NCI-H226 (cell line): ENCODE results near the gene CREB3L2.

Source experiments
- DNase-seq: peaks from one replicate; pipeline ENCODE4 v3.0.0-alpha.2; 2015

CREB3L2 gene

DNA sequence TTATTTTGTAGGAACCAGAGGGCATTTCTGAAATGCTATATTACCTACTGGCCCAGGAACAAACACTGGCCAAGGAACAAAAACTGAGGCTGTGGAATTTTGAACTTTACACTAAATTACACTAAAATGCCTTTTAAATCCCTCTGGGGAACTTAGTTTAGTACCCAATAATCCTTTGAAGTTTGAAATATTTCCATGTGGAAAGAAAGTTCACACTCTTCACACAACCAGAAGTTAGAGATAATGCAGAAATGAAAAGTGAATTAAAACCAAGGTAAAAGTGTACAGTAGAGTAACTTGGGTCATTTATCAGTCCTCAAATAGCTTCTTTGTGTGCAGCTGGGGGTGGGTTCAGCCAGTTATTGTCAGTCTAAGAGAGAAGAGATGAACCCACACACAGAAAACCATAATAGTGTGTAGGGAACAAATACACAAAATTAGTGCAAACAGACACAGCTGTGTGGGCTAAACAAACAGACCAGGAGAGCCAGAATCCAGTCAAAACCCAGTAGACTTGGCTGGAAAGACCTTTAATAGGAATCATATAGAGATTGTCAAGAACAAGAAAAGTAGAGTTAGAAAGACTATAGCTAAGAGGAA, 108.6 kb downstream of the CREB3L2 start:
- no peak for DNase-seq

DNA sequence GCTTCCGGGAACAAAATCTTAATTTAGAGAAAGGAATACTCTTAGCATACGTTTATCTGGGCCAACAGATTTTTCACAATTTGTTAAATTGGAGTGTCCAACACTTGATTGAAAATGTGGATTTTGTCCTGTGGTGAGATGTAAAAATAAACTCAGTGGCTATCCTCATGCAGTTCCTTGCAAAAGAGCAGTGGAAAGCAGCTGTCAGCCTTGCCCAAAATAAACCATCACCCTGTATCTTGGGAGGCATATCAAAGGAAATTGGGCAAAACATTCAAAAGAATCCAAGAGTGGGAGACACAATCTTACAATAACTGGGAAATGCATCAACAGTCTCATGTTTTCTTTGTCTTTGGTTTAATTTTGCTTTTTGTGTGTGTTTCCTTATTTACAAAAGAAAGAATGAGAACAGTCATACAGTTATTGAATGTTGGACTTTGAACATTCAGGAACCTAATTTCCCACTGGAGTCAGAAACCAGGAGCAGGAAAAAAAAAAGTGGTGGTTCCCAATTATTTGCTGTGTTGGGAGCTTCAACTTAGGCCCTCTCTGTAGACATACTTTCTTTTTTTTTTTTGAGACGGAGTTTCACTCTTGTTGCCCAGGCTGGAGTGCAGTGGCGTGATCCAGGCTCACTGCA, 110.8 kb downstream of the CREB3L2 start:
- no peak for DNase-seq

- no peak for DNase-seq
Observed at GRCh38 chr7:137890449-137890921, 111.4 kb downstream of the CREB3L2 start.

- no peak for DNase-seq
Observed at GRCh38 chr7:137888241-137888640, 113.6 kb downstream of the CREB3L2 start.

- no peak for DNase-seq
Observed at GRCh38 chr7:137886746-137887145, 115.1 kb downstream of the CREB3L2 start.

- DNase-seq = no peak
Observed at GRCh38 chr7:137886281-137886680, 115.6 kb downstream of the CREB3L2 start.

DNA sequence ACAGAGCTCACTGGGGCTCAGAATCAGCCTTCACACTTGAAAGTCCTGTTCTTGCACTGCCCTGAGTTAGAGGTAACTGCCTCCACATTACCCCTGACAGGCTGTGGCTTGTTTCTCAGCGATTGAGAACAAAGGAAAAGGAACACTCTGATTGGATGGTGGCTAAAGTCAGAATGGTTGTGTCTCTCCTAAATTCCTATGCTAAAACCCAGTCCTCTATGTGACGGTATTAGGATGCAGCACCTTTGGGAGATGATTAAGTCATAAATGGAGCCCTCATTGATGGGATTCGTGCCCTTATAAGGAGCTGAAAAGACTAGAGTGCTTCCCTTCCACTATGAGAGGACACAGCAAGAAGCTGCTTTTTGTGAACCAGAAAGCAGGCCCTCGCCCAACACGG, 116.2 kb downstream of the CREB3L2 start:
- DNase-seq = no peak

- peak; percentile 20 for DNase-seq
Observed at GRCh38 chr7:137882806-137883205, 119.1 kb downstream of the CREB3L2 start.

- peak; percentile 100 for DNase-seq
Observed at GRCh38 chr7:137882261-137882668, 119.6 kb downstream of the CREB3L2 start.

DNA sequence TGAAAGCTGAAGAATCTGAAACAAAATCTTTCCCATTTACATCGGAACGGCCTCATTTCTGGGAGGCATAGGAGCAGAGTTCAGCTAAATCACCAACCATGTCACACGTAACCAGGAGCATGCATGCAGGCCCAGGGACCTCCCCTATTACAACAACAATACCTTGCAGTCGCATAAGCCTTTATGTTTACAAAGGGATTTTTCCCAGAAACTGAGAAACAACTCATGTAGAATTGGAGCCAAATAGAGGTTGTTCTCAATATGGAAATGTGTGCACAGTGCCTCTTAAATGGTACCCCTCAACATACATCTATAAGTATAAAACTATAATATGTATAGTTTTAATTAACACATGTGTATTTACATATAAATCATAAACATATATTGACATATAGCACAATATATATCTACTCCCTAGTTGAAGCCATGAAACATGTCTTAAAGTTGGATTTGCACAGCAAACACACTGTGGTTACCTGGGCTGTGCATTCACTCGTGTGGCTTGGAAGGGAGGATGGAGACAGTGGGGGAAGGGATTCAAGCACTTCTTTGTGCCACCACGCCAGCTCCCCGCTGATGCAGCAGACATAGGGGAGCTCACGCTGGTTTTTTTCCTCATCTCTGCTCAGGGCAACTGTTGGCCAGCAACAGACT, 120.2 kb downstream of the CREB3L2 start:
- DNase-seq = no peak

GRCh38 chr7:137880432-137880831, 121.5 kb downstream of the CREB3L2 start:
- DNase-seq = peak; percentile 23

DNA sequence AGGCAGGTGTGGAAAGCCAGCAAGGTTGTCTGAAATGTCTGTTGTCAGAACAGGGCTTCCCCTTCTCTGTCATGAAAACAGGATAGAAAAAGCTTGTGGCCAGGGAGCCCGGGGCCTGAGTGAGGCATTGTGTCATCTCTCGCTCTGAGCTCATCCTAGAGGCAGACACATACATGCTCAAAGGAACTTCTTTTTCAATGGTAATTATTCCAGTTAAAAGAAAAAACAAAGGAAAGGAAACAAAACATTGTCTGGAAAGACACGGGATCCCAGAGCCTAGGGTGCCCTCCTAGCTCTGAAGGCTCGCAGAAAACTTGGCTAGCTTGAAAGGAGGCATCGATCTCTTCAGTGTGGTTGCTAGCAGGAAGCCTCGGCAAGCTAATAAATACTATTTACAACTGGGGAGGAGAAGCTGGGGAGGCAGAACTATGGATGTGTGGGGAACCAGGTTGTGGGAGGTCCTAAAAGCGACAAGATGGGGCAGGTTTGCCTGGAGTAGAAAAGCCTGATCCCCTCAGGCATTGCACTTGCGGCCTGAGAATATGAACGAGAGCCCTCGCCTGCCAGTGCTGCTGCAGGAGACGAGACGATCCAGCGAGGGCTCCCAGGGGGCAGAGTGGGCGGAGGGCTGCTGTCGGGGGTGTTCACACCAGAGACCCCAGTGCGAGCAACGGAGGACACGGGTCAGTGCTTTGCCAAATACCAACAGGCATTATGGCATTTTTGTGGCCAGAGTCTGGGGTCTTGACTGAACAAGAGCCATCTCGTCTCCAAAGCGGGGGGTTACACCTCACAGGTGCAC, 122.3 kb downstream of the CREB3L2 start:
- DNase-seq = no peak

DNA sequence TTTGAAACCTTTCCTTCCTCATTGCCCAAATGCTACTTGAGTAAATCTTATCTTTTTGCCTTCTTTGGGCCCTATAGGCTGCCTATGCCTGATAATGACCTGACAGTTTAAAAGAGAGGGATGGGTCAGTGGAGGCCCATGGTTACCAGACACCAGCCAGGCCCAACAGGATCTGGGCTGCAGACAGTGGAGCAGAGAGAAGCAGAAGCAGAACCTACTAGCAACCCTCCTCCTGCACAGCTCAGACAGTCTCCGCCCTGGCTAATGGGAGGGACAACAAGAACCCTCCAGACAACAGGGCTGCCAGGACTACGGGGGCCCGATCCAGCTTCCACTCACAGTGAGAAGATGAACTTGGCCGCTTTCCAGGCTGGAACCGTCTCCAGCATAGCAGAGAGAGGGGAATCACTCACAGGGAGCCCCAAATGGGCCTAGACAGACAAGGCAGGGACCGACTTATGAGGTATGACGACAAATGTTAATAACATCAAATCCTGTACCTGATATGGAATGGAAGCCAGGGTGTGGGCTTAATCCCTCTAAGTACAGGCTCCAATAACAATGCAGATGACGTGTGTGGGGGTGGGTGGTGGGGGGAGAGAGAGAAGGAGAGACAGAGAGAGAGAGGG, 123.4 kb downstream of the CREB3L2 start:
- DNase-seq = no peak

DNA sequence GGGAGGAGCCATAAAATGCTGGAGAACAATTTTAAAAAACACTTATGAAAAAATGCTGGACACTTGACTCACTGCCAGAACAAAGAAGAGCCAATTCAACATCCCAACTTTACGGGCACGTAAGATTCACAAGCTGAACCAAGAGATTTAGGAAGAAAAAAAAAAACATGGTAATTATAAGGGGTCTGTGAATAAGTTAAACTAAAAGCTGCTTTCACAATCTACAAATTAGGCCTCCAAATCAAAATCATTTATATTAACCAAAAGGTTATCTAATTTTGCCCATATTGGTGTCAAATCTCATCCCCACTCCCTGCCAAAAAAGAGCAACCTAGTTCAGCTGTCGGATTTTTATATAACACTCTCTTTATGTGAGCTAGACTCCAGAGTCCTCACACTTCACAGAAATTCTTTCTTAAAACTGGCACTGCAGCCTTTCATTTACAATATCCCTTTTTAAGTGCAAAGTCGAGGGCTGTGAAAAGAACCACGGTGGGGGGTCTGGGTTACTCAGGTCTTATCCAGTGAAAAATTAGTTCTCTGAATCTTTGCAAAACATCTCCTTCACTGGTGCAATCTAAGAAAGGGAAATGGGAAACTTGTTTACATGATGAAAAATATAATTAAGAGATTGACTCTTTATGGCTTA, 124.7 kb downstream of the CREB3L2 start:
- no peak for DNase-seq

DNA sequence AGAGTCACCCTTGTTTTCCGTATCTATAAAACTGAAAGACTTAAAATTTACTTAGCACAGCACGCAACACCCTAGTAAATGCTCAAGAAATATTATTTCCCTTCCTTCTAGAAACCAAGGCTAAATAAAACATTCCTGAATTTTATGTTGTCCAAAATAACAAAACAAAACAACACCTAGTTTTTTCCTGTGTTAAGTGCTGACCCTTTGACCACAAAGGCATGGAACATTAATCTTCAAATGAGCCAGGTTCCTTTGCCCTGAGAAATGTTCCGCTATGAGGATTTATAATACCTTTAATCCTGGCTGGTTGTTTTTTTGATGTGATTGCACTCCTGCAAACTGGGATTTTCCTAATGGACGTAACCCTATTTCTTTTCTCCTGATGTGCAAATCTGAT, 126.1 kb downstream of the CREB3L2 start:
- DNase-seq = no peak

- no peak for DNase-seq
Observed at GRCh38 chr7:137873979-137874777, 127.7 kb downstream of the CREB3L2 start.

DNA sequence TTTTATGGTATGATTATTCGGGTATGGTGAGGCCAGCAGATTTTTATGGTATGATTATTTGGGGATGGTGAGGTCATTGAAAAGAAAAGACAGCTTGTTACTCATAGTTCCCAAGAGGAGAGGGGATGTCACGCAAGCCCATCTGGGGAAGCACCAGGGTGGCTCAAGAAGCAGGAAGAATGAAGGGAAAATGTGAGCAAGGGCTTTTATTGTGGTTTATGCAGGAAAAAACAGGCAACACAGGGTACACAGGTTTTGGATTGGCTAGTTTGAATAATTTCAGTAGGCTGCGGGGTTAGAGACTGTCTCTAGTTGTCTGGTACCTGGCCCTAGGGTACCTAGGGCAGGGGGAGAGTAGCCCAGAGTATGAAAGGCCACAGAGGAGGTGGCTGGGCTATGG, 128.4 kb downstream of the CREB3L2 start:
- no peak for DNase-seq

DNA sequence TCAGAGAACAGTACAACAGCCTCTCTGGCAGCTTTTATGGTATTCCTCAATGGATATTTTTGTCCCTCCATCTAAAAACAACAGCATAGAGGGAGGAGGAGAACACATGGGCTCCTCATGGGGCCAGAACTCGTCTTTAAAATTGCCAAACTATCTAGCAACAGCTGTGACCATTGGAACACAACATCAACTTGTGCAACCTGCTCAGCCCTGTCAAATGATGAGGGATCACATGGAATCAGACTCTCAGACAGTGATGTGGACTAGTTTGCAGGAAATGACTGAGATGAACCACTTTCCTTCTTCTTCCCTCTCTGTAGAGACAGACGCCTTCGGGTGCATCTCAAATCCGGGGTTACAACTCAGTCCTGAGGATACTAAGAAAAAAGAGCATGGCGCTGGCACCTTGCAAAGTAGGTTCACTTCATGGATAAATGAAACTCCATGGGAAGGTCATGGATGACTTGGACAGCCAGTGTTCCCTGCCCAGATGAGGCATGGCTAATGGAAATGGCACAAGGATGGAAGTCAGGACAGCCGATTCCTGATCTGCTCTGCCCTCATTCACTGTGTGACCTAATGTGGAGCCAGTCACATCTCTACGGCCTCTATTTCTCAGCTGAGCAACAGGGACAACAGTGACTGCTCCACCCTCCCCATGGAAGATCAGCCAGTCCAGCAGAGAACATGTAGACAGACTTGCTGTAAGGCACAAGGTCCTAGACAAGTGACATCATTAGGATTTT, 130.5 kb downstream of the CREB3L2 start:
- no peak for DNase-seq

GRCh38 chr7:137870684-137871083, 131.2 kb downstream of the CREB3L2 start:
- no peak for DNase-seq

GRCh38 chr7:137870078-137870477, 131.8 kb downstream of the CREB3L2 start:
- no peak for DNase-seq

- no peak for DNase-seq
Observed at GRCh38 chr7:137869260-137869659, 132.6 kb downstream of the CREB3L2 start.
